Right cardiac atrium (tissue), 5 donors: ENCODE results near the gene CEP85L. TPM values are rescaled to one million over a fixed set of nuclear protein-coding genes. Genes with fewer than 3 reads are reported as not detected.
"Not testable (repeated sequence)": the region's sequence is repeated elsewhere in the genome, so short reads cannot be mapped to it uniquely, and the experiment has no call there.

Experiments
- ATAC-seq, 2 donors: fragments of 200-7000 bp; cut with Tn5 transposase; one replicate each; pipeline versions ENCODE4 v1.8.0 to v1.9.1; 2020; ENCODE audit warnings: moderate library complexity in 2 of 2, mild to moderate bottlenecking in 1 of 2
- DNase-seq, 3 donors: peaks; one replicate each; pipeline ENCODE4 v3.0.0-alpha.2; 2020
- H3K27ac ChIP-seq: one replicate; pipeline ENCODE4 v1.5.1; 2013; ENCODE audit warnings: mild to moderate bottlenecking, low read length, control low read depth, moderate library complexity
- H3K27me3 ChIP-seq: one replicate; pipeline ENCODE4 v1.6.1; 2013; ENCODE audit not compliant: control insufficient read depth, insufficient read depth
- H3K4me1 ChIP-seq: one replicate; pipeline ENCODE4 v1.6.1; 2013; ENCODE audit warnings: low read length; ENCODE audit not compliant: control insufficient read depth, insufficient read depth
- H3K4me3 ChIP-seq: one replicate; pipeline ENCODE4 v1.5.1; 2013; ENCODE audit warnings: low read length, control low read depth
- H3K9me3 ChIP-seq: one replicate; pipeline ENCODE4 v1.6.1; 2013; ENCODE audit warnings: low read length; ENCODE audit not compliant: control insufficient read depth
- WGBS: extraction: QIAGEN DNeasy Blood & Tissue Kit; methylation state at CpG from one replicate; pipeline ENCODE4 v1.1.7; 2013; 5-methylcytosine and 5-hydroxymethylcytosine counted together
- intact Hi-C, 4 donors: fragments of 100-400 bp; cut with DNase I; formaldehyde crosslinking; loops; one replicate each; pipeline versions ENCODE4 v1.11.0 to v1.14.0; 2022 to 2023
- polyA plus RNA-seq: library from polyadenylated mRNA; stranded (reverse); fragments of 200-250 nt; gene quantifications from one replicate; pipeline ENCODE4 v1.2.3, GENCODE V29; 2013
- total RNA-seq, 4 donors: library from RNA; stranded (reverse); fragmentation: NEBNext Ultra II Directional; extraction: Animal tissue kit (Norgen Biotek cat#: 25700); gene quantifications; one replicate each; pipeline ENCODE4 v1.2.1, GENCODE V29; 2021
- donor health status: healthy with polysubstance abuse.
- donor health status: DM: no; HTN: yes; CAD: no.
- donor health status: DM: no; HTN: no; CAD: no.
- donor health status: DM: no; HTN: yes; CAD: no; lungs with severe emphysema.
- donor health status: DM: yes; HTN: yes; CAD: no.

Gene CEP85L
- total and polyA plus RNA-seq, 5 donors, result 3.8 to 11.5 (median 7.2) TPM

DNA sequence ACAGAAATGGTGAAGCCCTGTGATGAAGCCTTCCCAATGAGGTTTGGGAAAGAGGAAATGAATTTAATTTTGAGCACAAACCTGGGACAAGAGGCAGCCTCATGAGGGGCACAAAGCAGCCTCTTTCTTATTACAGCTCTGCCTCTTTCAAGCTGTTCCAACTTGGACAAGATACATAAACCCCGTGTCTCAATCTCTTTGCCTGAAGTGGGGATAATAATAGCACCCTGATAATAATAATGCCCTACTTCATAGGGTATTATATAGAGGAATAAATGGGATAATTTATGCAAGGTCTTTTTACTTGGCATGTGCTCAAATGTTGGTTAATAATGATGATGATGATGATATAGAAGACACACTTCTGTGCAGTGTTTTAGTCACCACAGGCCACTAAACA, 194.4 kb downstream of the CEP85L start:
- intact Hi-C loops, result no loop called here
- Histone ChIP-seq H3K4me1 (no peaks in the 10 kb centered on the region), H3K4me3 (no peak overlapping the region), H3K9me3 (no peaks in the 10 kb centered on the region), H3K27ac (no peak overlapping the region), H3K27me3 (no peaks in the 10 kb centered on the region)
- 44% methylated on average over 1 of the region's 1 CpG for WGBS
- DNase-seq (no peak), ATAC-seq (peak in 1 of 2 donors; percentile 38)

- Histone ChIP-seq H3K4me1 (no peaks in the 10 kb centered on the region), H3K9me3 (peaks cover 1% of the 10 kb centered on the region), H3K4me3 (no peak overlapping the region), H3K27me3 (no peaks in the 10 kb centered on the region), H3K27ac (no peak overlapping the region)
- intact Hi-C loops, result no loop called here
- ATAC-seq (no peak), DNase-seq (no peak)
Measured at GRCh38 chr6:118451839-118452238, 199.6 kb downstream of the CEP85L start.

DNA sequence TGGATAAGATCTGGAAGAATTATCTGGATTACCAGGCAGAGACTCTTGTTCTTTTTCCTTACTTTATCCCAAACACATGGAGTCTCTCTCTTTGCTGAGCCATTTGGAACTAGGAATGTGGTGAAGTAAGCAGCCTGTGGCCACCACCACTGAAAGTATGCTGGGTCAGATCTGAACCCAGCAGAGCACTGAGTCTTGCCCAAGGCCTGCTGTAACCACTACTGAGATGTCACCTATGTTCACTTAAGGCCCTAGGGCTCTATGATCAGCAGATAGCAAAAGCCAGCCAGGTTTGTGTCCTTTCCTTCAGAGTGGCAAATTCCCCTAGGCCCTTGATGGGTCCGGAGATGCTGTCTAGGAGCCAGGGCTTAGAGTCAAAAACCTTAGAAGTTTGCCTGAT, 206.6 kb downstream of the CEP85L start:
- H3K4me3 ChIP-seq, result no peak overlapping the region
- H3K4me1 ChIP-seq, result no peaks in the 10 kb centered on the region
- ATAC-seq (no peak), DNase-seq (no peak)
- H3K9me3 ChIP-seq, result no peaks in the 10 kb centered on the region
- intact Hi-C loops, result no loop called here
- H3K27ac ChIP-seq, result no peak overlapping the region
- no peaks in the 10 kb centered on the region for H3K27me3 ChIP-seq
- WGBS, result 95% methylated on average over 1 of the region's 1 CpG

- DNase-seq (no peak), ATAC-seq (no peak)
- no peak overlapping the region for H3K4me3 ChIP-seq
- no peak overlapping the region for H3K27ac ChIP-seq
- no peaks in the 10 kb centered on the region for H3K4me1 ChIP-seq
- intact Hi-C loops, result no loop called here
- no peaks in the 10 kb centered on the region for H3K27me3 ChIP-seq
- no peaks in the 10 kb centered on the region for H3K9me3 ChIP-seq
- 61% methylated on average over 3 of the region's 3 CpGs for WGBS
Measured at GRCh38 chr6:118436482-118436881, 214.9 kb downstream of the CEP85L start.

DNA sequence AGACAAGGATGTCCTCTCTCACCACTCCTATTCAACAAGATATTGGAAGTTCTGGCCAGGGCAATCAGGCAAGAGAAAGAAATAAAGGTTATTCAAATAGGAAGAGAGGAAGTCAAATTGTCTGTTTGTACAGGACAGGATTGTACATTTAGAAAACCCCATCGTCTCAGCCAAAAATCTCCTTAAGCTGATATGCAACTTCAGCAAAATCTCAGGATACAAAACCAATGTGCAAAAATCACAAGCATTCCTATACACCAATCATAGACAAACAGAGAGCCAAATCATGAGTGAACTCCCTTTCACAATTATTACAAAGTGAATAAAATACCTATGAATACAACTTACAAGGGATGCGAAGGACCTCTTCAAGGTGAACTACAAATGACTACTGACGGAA, 217.2 kb downstream of the CEP85L start:
- DNase-seq, H3K27ac ChIP-seq, ATAC-seq, intact Hi-C loops, H3K4me1 ChIP-seq, H3K4me3 ChIP-seq, H3K9me3 ChIP-seq, H3K27me3 ChIP-seq: not testable (repeated sequence)
- 97% methylated on average over 3 of the region's 3 CpGs for WGBS

GRCh38 chr6:118421312-118421711, 230.1 kb downstream of the CEP85L start:
- H3K4me3 ChIP-seq, H3K27me3 ChIP-seq, ATAC-seq, intact Hi-C loops, DNase-seq, H3K27ac ChIP-seq, H3K4me1 ChIP-seq, H3K9me3 ChIP-seq: not testable (repeated sequence)
- WGBS, result 88% methylated on average over 5 of the region's 5 CpGs

GRCh38 chr6:118419448-118420394, 231.7 kb downstream of the CEP85L start:
- Histone ChIP-seq H3K4me3 (no peak overlapping the region), H3K4me1 (no peaks in the 10 kb centered on the region), H3K27me3 (no peaks in the 10 kb centered on the region), H3K9me3 (no peaks in the 10 kb centered on the region), H3K27ac (no peak overlapping the region)
- DNase-seq (no peak), ATAC-seq (no peak)
- intact Hi-C loops, result no loop called here

Other genes starting within 250 kb of the CEP85L start
- 1,000 to 10,000 TPM in 3 of 4 donors, 100 to 1,000 TPM in 1; 654 to 1,907 (median 1,288) TPM for gene PLN, start 103.3 kb downstream of the CEP85L start, total RNA-seq
- 1,272 TPM for gene PLN, start 103.3 kb downstream of the CEP85L start, polyA plus RNA-seq
- gene ASF1A, start 242.6 kb upstream of the CEP85L start, total RNA-seq, result 10 to 100 TPM; 20.1 to 26.1 (median 22.5) TPM
- gene ASF1A, start 242.6 kb upstream of the CEP85L start, polyA plus RNA-seq, result 22.5 TPM